SIG-M5 (cell line): ENCODE measurements around the gene TCP11.

Experiments used
- DNase-seq: peaks from one replicate; lab custom pipeline; 2025; lab: John Stamatoyannopoulos, UW

TCP11 gene

DNA sequence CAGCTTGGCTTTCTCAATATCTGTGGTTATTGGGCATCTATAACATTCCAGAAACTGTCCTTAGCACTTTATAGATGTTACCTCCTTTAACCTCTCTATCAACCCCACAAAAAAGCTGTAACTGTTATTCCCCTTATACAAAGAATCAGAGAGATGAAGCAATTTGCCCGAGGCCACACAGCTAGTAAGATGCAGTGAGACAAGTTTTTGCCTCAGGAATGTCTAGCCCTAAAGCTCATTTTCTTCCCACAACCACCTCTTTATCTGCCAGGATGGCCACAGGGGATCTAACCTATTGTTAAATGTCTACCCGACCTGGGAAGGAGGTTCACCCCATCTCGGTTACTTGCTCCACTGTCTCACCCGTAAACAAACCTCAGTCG, 31.9 kb upstream of the TCP11 start:
- no peak for DNase-seq

GRCh38 chr6:35170891-35171290, 29.8 kb upstream of the TCP11 start:
- no peak for DNase-seq

GRCh38 chr6:35170166-35170565, 29.0 kb upstream of the TCP11 start:
- DNase-seq: no peak

GRCh38 chr6:35168461-35168861, 27.3 kb upstream of the TCP11 start:
- no peak for DNase-seq

GRCh38 chr6:35167505-35167904, 26.4 kb upstream of the TCP11 start:
- no peak for DNase-seq

DNA sequence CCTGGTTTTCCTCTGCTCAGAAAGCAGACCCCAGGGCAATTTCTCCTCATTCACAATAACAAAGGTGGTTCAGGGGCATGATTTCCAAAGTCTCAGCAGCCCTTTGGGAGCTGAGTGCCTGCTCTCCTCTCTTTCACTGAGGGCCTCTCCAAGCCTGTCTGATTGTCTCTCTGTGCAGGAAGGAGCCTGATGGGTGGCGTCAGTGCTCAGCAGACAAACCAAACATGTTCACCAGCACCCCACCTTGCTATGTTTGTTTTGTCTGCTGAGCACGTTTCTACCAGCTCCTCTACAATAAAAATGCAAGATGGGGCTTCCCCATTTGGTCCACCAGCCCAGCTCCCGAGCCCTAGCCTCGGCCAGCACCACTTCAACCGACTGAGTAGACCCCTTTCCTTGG, 25.4 kb upstream of the TCP11 start:
- DNase-seq: no peak

DNA sequence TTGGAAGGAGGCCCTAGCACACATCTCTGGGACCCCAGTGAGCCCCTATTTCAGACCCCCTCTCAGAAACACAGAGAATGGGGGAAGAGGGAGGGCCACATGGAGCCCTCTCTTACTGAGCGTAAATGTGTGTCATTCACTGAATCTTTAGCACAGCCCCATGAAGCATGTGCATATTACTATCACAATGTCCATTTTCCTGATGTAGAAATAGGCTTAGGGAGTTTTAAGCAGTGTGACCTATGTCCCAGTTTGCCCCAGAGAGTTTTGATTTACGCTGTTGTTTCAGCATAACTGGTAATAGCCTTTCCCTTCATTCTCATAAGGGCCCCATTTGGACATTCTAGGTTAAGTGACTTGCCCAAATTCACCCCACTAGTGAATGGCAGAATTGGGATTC, 25.0 kb upstream of the TCP11 start:
- DNase-seq: no peak

DNA sequence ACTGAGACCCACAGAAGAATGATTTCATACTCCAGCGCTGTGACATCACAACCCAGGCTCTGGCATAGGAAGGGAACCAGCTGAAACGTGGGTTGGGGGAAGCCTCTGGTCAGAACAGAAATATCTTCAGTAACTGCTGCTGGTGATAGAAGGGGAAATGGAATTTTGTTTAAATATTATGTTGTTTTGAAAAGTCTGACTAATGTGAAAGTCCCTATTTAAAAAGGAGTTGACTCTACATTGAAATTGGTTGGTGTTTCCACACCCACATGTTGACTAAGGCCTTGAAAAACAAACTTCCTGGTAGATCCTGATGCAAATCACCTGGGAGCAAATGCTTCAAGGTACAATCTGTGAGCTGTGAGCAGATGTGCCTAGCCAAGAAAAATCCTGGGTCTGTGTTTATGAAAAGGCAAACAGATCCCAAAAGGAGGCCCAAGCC, 24.5 kb upstream of the TCP11 start:
- no peak for DNase-seq

DNA sequence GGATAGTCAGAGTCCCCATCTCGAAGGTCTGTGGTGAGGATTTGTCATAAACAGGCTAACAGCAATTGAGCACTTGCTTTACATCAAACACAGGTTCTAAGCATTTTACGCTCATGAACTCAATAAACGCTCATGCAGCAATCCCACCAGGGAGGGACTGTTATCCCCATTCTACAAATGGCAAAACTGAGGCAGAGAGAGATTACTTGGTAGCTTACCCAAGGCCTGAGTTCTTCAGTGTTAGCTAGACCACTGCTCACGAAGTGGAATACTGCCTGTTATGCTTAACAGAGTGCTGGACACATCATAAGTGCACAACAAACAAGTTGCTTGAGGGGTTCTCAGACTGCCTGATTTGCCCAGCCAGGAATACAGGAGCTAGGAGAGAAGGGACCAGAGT, 23.7 kb upstream of the TCP11 start:
- no peak for DNase-seq

- DNase-seq: no peak
These were observed 23.1 kb upstream of the TCP11 start for GRCh38 chr6:35164277-35164676.

DNA sequence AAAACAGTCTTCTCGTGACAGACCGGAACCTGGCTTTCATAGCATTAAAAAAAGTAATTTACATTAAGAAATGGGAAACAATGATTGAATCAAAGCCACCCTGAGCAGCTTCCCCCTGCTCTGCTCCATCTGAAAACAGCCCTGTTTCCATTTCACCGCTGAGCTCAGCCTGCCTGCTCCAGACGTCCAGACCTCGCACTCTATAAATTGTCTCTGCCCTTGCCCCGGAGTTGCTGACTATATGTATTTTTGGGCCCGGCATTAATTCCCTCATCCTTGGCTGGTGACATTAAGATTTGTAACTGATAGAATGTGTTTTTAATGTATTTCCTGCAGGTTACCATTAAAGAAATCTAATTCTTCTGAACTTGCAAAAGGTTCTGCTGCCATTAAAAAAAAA, 22.7 kb upstream of the TCP11 start:
- DNase-seq: no peak

DNA sequence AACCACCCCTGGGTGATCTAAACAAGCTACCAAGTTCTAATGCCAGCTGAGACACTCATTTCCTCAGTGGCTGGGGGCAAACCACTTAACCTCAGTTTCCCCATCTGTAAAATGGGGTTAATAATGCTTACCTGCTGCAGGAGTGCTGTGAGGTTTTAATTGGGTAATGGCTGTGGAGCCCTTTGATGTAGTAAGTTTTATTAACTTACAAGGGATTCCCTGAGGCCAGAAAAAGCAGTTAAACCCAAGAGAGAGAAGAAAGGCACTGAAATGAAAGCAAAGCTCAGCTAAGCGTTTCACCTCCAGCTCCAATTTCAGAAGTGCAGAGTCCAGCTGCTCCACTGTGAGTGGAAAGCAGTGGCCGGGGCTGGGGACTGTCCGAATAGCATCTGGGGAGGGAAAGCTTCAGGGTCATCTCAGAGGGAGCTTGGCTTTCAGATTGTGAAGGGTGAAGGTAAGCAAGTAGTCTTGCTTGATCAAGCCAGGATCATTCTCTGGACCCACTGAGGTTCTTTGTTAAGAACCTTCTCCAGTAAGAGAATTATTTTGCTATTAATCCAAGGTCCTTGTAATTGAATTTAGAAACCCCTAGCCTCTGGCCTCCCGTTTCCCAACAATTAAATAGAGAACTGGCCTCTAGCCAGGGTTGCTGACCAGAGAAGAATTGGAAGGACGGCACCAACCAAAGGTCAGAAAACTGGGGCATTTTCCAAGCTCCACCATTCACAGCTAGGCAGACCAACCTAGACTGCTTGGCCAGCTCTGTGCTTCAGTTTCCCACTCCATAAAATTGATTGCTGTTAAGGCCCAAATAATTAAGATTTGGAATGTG, 20.9 kb upstream of the TCP11 start:
- DNase-seq: no peak

DNA sequence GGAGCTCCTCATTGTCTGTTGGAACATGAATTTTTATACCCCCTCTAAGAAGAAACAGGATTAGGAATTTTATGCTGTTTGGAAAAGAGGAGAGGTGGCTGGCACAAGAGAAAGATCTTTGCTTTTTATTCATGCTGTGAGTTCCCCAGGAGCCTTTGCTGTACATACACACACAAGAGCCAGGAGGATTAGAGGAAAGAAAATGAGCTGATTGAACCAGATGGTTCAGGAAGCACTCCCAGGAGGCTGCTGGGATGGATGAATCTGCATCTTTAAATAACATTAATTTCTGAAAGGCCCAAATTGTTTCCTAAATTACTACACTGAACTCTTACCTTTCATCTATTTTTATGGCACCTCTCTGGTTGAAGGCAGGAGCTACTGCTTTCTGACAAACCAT, 20.1 kb upstream of the TCP11 start:
- DNase-seq: no peak

DNA sequence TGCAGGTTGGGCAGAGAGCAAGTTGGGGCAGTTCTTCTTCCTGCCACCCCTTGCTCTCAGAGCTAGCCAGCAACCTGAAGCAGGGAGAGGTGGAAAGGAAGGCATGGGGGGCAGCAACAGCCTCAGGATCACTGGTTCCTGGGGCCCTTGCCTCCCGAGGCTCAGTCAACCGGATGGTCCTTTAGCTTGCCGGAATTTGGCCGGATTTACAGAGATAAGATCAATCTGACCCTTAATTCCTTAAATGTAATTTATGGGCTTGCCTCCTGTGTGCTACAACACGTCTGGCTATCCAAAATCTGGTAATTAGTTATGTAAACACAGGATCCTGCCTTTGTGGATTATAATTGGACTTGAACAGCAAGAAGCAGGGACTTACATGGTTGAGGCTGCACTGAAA, 19.5 kb upstream of the TCP11 start:
- no peak for DNase-seq

GRCh38 chr6:35158520-35158919, 17.4 kb upstream of the TCP11 start:
- DNase-seq: no peak

- no peak for DNase-seq
These were observed 13.8 kb upstream of the TCP11 start for GRCh38 chr6:35154947-35155346.

GRCh38 chr6:35154262-35154661, 13.1 kb upstream of the TCP11 start:
- DNase-seq: no peak

DNA sequence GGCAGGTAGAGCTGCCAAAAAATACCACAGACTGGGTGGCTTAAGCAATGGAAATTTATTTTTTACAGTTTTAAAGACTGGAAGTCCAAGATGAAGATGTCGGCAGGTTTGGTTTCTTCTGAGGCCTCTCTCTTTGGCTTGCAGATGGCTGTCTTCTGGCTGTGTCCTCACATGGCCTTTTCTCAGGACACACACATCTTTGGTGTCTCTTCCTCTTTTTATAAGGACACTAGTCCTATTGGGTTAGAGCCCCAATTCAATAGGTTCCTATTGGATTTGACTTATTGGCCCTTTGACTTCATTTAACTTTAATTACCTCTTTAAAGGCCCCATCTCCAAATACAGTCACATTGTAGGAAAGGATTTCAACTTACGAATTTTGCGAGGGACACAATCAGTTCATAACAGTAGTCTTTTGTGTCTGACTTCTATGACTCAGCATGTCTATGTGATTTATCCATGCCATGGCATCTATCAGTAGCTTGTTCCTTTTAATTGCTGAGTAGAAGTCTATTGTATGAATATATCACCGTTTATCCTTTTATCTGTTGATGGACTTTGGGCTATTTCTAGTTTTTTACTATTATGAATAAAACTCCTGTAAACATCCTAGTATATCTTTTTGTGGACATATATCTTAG, 11.0 kb upstream of the TCP11 start:
- DNase-seq: no peak

- DNase-seq: no peak
These were observed 10.3 kb upstream of the TCP11 start for GRCh38 chr6:35151466-35151865.

GRCh38 chr6:35149891-35150566, 8.9 kb upstream of the TCP11 start:
- no peak for DNase-seq

DNA sequence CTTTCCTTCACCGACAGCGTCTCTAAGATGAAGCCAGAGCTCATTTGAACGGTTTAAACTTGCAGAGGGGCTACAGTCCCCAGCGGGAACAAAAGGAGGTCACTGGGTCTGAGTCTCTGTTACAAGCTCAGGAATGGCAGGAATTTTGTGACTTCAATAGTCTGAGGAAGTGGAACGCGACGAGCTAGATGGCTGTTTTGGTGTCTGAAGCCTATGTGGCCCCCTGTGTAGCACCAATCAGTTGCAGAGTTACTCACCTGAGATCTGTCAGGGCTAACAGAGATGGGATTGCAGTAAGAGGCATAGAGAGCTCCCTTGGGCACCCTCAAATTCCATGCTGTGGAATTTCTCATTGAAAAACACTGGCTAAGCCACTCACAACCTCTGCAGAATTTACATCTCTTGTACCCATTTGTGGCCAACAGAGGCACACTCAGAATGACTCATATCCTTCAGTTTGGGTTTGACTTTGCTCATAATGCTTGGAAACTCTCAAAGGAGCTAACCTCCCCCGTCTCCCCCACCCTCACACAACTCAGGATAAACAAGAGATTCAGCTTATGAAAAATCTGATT, 7.1 kb upstream of the TCP11 start:
- no peak for DNase-seq

DNA sequence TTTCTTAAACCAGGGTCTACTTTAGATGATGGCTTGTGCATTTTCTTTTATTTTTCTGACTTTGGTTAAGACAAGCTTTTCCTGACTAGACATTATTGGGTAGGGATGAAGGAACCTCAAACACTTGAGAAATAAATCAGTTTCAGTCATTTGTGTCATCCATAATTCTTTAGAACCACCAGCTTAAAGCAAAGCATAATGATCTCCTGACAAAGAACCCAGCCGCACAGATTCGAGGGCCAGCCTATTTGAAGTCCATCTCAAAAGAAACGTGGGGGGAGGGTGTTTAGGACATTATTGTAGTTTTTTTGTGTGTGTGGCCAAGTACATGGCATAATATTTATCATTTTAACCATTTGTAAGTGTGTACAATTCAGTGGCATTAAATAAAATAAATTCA, 6.3 kb upstream of the TCP11 start:
- DNase-seq: no peak

GRCh38 chr6:35147026-35147425, 5.9 kb upstream of the TCP11 start:
- DNase-seq: no peak
